ENCODE measurements around the gene DYNLRB1. TPM values are rescaled to one million over a fixed set of nuclear protein-coding genes. Genes with fewer than 3 reads are reported as not detected.
A peak's percentile ranks its signal among the peaks of the same experiment; 100 is the strongest.

The DYNLRB1 gene
- total and polyA plus RNA-seq, 2 donors from 2014 or later = 185 to 676 TPM

DNA sequence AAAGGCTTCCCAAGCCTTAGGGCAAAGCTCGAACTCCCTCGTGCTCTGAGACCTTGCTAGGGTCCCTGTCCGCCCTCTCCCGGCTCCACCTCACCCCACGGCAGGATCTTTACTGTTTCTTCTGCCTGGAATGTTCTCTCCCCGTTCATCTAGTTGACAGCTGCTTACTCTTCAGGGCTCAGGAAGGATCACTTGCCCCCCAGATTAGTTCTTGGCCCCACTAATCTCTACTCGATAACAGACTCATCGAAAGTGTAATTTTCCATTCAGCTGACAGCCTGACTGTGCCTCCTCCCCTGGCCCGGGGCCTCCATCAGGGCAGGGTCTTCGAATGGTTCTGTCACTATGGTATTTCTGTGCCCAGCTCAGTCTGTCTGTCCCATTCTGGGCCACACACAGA lies 45.4 kb downstream of the DYNLRB1 start:
- Histone ChIP-seq H3K36me3 (ENCODE audit: control insufficient read depth in 2 of 3, insufficient read depth in 3 of 3, low read length in 3 of 3) (peaks cover 0 to 2% (median 0%) of the 10 kb centered on the region in 3 donors), H3K27me3 (ENCODE audit: control insufficient read depth, insufficient read depth, low read length) (no peaks in the 10 kb centered on the region), H3K4me3 (ENCODE audit: low read length in 3 of 3) (no peak overlapping the region), H3K9me3 (ENCODE audit: control insufficient read depth in 2 of 3, insufficient read depth in 1 of 3, low read length in 3 of 3) (no peaks in the 10 kb centered on the region), H3K9ac (ENCODE audit: low read length in 3 of 3) (no peak overlapping the region), H3K27ac (ENCODE audit: low read depth in 2 of 2, low read length in 2 of 2) (no peak overlapping the region), H3K4me1 (ENCODE audit: control insufficient read depth in 2 of 3, insufficient read depth in 2 of 3, low read depth in 1 of 3, low read length in 3 of 3) (peaks cover 0 to 5% (median 0%) of the 10 kb centered on the region in 3 donors)
- intact Hi-C loops (cut with DNase I) = no loop called here
- no peak for DNase-seq
- TF ChIP-seq, protein P1, sequence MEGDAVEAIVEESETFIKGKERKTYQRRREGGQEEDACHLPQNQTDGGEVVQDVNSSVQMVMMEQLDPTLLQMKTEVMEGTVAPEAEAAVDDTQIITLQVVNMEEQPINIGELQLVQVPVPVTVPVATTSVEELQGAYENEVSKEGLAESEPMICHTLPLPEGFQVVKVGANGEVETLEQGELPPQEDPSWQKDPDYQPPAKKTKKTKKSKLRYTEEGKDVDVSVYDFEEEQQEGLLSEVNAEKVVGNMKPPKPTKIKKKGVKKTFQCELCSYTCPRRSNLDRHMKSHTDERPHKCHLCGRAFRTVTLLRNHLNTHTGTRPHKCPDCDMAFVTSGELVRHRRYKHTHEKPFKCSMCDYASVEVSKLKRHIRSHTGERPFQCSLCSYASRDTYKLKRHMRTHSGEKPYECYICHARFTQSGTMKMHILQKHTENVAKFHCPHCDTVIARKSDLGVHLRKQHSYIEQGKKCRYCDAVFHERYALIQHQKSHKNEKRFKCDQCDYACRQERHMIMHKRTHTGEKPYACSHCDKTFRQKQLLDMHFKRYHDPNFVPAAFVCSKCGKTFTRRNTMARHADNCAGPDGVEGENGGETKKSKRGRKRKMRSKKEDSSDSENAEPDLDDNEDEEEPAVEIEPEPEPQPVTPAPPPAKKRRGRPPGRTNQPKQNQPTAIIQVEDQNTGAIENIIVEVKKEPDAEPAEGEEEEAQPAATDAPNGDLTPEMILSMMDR (IDR thresholded peaks at IDR 0.05; ENCODE audit: borderline replicate concordance, extremely low read depth, insufficient read depth) = no peak
- no peak for FAIRE-seq

DNA sequence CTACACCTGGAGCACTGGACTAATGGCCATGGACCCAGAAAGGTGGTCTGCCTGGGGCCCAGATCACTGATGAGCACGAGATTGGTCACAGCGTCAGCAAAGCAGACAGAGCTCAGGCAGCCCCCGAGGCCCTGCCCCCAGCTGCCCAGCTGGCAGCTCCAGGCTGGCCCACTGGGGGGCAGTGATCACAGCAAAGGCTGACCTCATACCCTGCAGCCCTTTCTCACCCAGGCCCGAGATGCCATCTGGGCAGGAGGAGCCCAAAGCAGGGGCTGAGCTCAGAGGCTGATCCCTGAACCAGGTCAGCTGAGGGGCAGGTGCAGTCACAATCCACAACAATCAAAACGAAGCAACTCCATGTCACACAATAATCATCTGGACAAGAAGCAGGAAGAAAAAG lies 46.4 kb downstream of the DYNLRB1 start:
- no peak for DNase-seq
- peak overlapping the region in 1 of 3 donors; percentile 28 for H3K9ac ChIP-seq (ENCODE audit: low read length in 3 of 3)
- TF ChIP-seq, protein P1 (IDR thresholded peaks at IDR 0.05; ENCODE audit: borderline replicate concordance, extremely low read depth, insufficient read depth) = peak; percentile 26
- H3K9me3 ChIP-seq (ENCODE audit: control insufficient read depth in 2 of 3, insufficient read depth in 1 of 3, low read length in 3 of 3) = no peaks in the 10 kb centered on the region
- no peaks in the 10 kb centered on the region for H3K27me3 ChIP-seq (ENCODE audit: control insufficient read depth, insufficient read depth, low read length)
- intact Hi-C loops (cut with DNase I) = no loop called here
- H3K4me1 ChIP-seq (ENCODE audit: control insufficient read depth in 2 of 3, insufficient read depth in 2 of 3, low read depth in 1 of 3, low read length in 3 of 3) = peaks cover 0 to 5% (median 0%) of the 10 kb centered on the region in 3 donors
- no peak overlapping the region for H3K27ac ChIP-seq (ENCODE audit: low read depth in 2 of 2, low read length in 2 of 2)
- peaks cover 0 to 2% (median 0%) of the 10 kb centered on the region in 3 donors for H3K36me3 ChIP-seq (ENCODE audit: control insufficient read depth in 2 of 3, insufficient read depth in 3 of 3, low read length in 3 of 3)
- FAIRE-seq = no peak
- no peak overlapping the region for H3K4me3 ChIP-seq (ENCODE audit: low read length in 3 of 3)

DNA sequence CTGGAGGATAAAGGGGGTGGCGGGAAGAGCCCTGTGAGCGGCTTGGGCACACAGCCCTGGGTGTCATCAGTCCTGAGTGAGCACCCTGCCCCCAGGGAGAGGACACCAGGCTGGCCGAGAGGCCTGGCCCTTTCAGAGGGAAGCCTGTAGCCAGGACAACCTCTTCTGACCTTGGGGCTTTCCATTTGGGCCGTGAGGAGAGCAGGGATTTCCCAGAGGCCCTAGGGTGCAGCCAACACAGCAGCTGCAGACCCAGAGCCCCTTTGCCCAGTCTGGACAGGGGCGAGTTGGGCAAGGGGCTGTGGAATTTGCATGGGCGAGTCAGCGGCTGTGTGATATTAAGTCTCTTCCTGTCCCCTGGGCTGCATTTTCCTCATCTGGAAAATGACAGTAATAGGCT lies 48.6 kb downstream of the DYNLRB1 start:
- Histone ChIP-seq H3K36me3 (ENCODE audit: control insufficient read depth in 2 of 3, insufficient read depth in 3 of 3, low read length in 3 of 3) (peaks cover 0 to 3% (median 2%) of the 10 kb centered on the region in 3 donors), H3K4me1 (ENCODE audit: control insufficient read depth in 2 of 3, insufficient read depth in 2 of 3, low read depth in 1 of 3, low read length in 3 of 3) (no peaks in the 10 kb centered on the region), H3K27me3 (ENCODE audit: control insufficient read depth, insufficient read depth, low read length) (no peaks in the 10 kb centered on the region), H3K4me3 (ENCODE audit: low read length in 3 of 3) (no peak overlapping the region), H3K9ac (ENCODE audit: low read length in 3 of 3) (no peak overlapping the region), H3K9me3 (ENCODE audit: control insufficient read depth in 2 of 3, insufficient read depth in 1 of 3, low read length in 3 of 3) (no peaks in the 10 kb centered on the region), H3K27ac (ENCODE audit: low read depth in 2 of 2, low read length in 2 of 2) (no peak overlapping the region)
- TF ChIP-seq, protein P1 (IDR thresholded peaks at IDR 0.05; ENCODE audit: borderline replicate concordance, extremely low read depth, insufficient read depth) = no peak
- intact Hi-C loops (cut with DNase I) = no loop called here
- peak in 1 of 5 donors; percentile 49 for DNase-seq
- FAIRE-seq = no peak
